Neutrophil (primary cell): Measurements from ENCODE around the gene UNC79.

Source experiments
- H3K27ac ChIP-seq: fragments of 200-600 bp; sonication (generic); 2 replicates; pipeline ENCODE4 v1.5.1; 2016; ENCODE audit warnings: mild to moderate bottlenecking, moderate library complexity
- H3K27me3 ChIP-seq: fragments of 200-600 bp; sonication (generic); 2 replicates; pipeline ENCODE4 v1.6.0; 2016; ENCODE audit warnings: mild to moderate bottlenecking
- H3K36me3 ChIP-seq: fragments of 200-600 bp; sonication (generic); 2 replicates; pipeline ENCODE4 v1.5.1; 2017
- H3K4me1 ChIP-seq, 2 experiments: fragments of 200-600 bp in 1 of 2; sonication (generic) in 1 of 2; 1 replicate in 1 of 2; 2 replicates in 1 of 2; pipeline versions ENCODE4 v1.5.1 to v1.6.1; 2013 to 2016; ENCODE audit warnings: low read depth in 1 of 2, low read length in 1 of 2, mild to moderate bottlenecking in 1 of 2, moderate library complexity in 1 of 2; ENCODE audit not compliant: control insufficient read depth in 1 of 2, insufficient read depth in 1 of 2
- H3K4me3 ChIP-seq, 2 experiments: fragments of 200-600 bp in 1 of 2; sonication (generic) in 1 of 2; 1 replicate in 1 of 2; 2 replicates in 1 of 2; pipeline ENCODE4 v1.5.1; 2013 to 2016; ENCODE audit warnings: low read depth in 1 of 2, low read length in 1 of 2, mild to moderate bottlenecking in 1 of 2, moderate library complexity in 1 of 2
- H3K9me3 ChIP-seq: fragments of 200-600 bp; sonication (generic); 2 replicates; pipeline ENCODE4 v1.5.1; 2016
- CTCF ChIP-seq: fragments of 200-600 bp; sonication (generic); IDR thresholded peaks from 2 replicates; pipeline ENCODE4 v1.5.1; 2016; ENCODE audit warnings: antibody characterized with exemption

Gene UNC79

DNA sequence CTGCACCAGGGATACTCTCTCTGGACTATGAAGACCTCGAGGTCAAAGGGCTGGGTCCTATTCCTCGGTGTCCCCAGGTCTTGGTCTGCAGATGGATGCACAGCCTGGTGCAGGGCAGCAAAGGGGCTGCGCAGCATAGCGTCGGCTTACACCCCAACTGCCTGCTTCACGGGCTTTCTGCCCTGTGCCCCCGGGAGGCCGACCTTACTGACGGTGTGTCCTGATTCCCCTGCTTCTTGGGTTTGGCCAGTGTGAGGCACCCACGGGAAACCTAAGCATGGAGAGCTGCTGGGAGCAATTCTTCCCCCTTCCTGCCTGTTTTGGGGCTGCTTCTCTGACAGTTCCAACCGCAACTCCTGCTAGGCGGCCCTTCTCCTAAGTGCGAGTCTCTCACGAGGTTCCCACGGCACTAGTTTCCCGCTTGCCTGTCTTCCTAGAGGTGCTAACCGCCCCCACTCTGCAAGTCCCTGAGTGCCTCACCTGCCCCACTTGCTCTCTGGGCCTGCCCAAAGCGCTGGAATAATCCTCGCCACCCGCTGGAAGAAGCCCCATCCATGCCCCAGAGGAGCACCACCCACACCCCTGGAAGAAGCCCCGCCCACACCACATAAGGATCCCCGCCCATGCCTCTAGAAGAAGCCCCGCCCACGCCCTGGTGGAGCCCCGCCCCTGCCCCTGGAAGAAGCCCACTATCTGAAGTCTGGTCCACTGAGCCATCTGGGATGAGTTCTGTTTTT, 303.5 kb downstream of the UNC79 start:
- H3K4me3 ChIP-seq: no peak overlapping the region
- no peaks in the 10 kb centered on the region for H3K36me3 ChIP-seq
- H3K9me3 ChIP-seq: no peaks in the 10 kb centered on the region
- TF ChIP-seq CTCF: no peak
- H3K27ac ChIP-seq: no peak overlapping the region
- no peaks in the 10 kb centered on the region for H3K4me1 ChIP-seq
- no peaks in the 10 kb centered on the region for H3K27me3 ChIP-seq

DNA sequence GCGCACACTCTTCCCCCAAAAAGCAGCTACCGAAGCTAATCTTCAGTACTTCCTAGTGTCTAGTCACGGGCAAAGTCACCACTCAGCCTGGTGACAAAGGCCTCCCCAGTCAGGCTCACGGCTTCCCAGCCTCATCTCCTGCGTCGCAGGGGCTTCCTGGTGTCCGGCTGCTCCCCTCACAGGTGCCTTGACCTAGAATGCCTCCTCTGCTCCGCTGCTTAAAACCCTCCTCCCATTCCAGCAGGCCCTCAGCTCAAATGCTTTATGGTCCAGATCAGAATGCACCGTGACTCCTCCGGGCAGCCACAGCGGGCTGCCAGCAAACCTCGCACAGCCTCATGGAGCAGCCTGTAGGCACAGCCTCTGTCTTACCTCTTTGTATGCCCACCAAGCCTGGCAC, 304.5 kb downstream of the UNC79 start:
- Histone ChIP-seq H3K9me3 (no peaks in the 10 kb centered on the region), H3K27ac (no peak overlapping the region), H3K4me3 (no peak overlapping the region), H3K36me3 (no peaks in the 10 kb centered on the region), H3K4me1 (no peaks in the 10 kb centered on the region), H3K27me3 (no peaks in the 10 kb centered on the region)
- TF ChIP-seq CTCF: no peak

DNA sequence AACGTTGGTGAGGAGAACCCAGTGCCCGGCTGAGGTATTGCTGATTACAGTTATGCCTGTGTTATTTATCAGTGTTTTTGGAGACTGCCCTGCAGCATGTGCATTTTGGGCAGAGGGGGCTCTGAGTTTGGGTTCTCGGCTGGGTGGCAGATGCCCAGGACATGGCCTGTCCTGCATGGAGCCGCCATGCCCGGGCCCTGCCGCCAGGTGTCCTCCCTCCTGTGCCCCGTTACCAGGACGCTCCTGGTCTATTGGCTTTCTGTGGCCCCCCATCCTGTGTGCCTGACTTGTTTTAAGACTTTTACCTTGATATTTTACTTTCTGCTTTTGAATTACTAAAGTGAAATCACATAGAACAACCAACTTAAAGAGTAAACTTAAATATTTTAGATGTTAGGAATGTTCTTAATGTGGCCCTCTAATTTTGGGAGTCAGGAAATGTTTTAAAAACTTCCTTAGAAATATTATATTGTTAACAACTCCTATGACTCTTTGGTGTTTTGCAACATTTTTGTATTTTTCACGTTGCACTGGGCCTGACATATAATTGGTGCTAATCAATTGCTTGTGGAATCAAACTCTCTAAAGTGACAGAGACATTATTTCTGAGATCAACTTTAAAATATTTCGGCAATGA, 305.8 kb downstream of the UNC79 start:
- no peak for TF ChIP-seq CTCF
- no peak overlapping the region for H3K4me3 ChIP-seq
- H3K4me1 ChIP-seq: no peaks in the 10 kb centered on the region
- H3K27ac ChIP-seq: no peak overlapping the region
- no peaks in the 10 kb centered on the region for H3K27me3 ChIP-seq
- no peaks in the 10 kb centered on the region for H3K9me3 ChIP-seq
- H3K36me3 ChIP-seq: no peaks in the 10 kb centered on the region

DNA sequence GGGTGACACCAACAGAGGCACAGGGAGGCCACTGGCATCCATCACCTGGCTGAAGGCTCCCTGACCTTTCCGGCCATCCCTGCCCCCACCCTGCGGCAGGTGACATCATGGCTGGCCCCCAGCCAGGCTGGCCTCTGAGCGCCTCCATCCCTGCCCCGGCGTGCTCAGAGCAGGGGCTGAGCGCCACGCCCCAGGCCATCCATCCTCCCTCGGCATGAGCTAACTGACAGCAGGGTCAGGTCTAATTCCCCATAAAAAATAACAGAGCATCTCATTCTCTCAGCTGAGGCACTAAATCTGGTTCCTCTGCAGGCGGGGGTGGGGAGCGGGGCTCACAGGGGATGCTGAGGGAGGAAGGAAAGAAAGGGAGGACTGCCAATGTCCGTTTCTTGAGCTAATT, 306.9 kb downstream of the UNC79 start:
- no peak for TF ChIP-seq CTCF

DNA sequence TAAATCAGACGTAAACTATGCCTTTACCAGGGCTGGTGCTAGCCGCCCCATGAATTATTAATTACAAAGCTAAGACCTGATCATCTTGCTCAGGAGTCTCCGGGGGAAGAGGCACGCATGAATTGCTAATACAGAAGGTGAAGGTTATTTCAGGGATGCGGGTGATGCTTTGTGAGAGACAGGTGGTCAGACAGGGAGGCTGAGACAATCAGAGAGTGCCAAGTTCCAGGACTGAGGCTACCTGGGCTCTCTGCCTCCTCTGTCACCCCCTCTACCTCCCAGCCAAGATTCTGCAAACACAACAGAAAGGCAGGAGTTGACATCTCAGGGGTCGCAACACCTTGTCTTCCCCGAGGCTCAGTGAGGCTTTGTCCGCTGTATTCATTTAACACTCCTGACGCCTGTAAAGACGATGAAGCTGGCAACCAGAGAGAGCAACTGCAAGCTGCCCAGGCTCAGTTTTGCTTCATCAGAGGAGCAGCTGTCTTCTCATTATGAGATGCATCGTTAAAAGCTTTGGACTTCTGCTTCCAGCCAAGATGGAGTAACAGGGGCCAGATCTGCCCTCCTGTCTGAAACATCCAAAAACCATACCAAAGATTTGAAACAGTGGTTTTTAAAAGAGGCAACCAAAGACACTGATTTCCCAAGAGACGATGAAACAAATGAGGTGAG, 311.0 kb downstream of the UNC79 start:
- Histone ChIP-seq H3K27me3 (peaks cover 6% of the 10 kb centered on the region), H3K4me1 (no peaks in the 10 kb centered on the region), H3K36me3 (no peaks in the 10 kb centered on the region), H3K9me3 (no peaks in the 10 kb centered on the region), H3K27ac (no peak overlapping the region), H3K4me3 (no peak overlapping the region)
- TF ChIP-seq CTCF: no peak

More for the DNA sequence above, 306.9 kb downstream of the UNC79 start:
- no peak overlapping the region for H3K4me3 ChIP-seq
- no peaks in the 10 kb centered on the region for H3K27me3 ChIP-seq
- no peaks in the 10 kb centered on the region for H3K9me3 ChIP-seq
- no peaks in the 10 kb centered on the region for H3K4me1 ChIP-seq
- no peaks in the 10 kb centered on the region for H3K36me3 ChIP-seq
- H3K27ac ChIP-seq: no peak overlapping the region
